Stimulated activated CD4-positive, alpha-beta T cell treated with anti-CD3 and anti-CD28 coated beads, Interleukin-1b, Interleukin-23, amount 100 ng/mL, for 4 hours (primary cell): Measurements from ENCODE around the gene TLR7.

ENCODE experiments used
- DNase-seq, 2 donors: peaks; one replicate each; pipeline ENCODE4 v3.0.0-alpha.2; 2020; ENCODE audit warnings: low read depth in 2 of 2

The TLR7 gene

GRCh38 chrX:12866451-12867377, at the start of gene TLR7:
TSS of gene TLR7 (plus strand) at chrX:12867072. CDS start at chrX:12867579, 507 bp downstream.
- no peak for DNase-seq

- DNase-seq, result no peak
Measured at GRCh38 chrX:12817528-12817927, 49.3 kb upstream of the TLR7 start.

GRCh38 chrX:12819222-12819621, 47.6 kb upstream of the TLR7 start:
- no peak for DNase-seq

- no peak for DNase-seq
Measured at GRCh38 chrX:12820737-12821136, 46.1 kb upstream of the TLR7 start.

GRCh38 chrX:12824944-12825343, 41.9 kb upstream of the TLR7 start:
- DNase-seq, result no peak

- no peak for DNase-seq
Measured at GRCh38 chrX:12825801-12826200, 41.1 kb upstream of the TLR7 start.

GRCh38 chrX:12843061-12843667, 23.7 kb upstream of the TLR7 start:
- no peak for DNase-seq

- no peak for DNase-seq
Measured at GRCh38 chrX:12843668-12844279, 23.1 kb upstream of the TLR7 start.

GRCh38 chrX:12844319-12844718, 22.6 kb upstream of the TLR7 start:
- no peak for DNase-seq

- DNase-seq, result no peak
Measured at GRCh38 chrX:12865359-12865758, 1.5 kb upstream of the TLR7 start.

- no peak for DNase-seq
Measured at GRCh38 chrX:12867685-12868084, 813 bp downstream of the TLR7 start.

- DNase-seq, result no peak
Measured at GRCh38 chrX:12868747-12869146, 1.9 kb downstream of the TLR7 start.

GRCh38 chrX:12871257-12871656, 4.4 kb downstream of the TLR7 start:
- no peak for DNase-seq

- no peak for DNase-seq
Measured at GRCh38 chrX:12872741-12873140, 5.9 kb downstream of the TLR7 start.

- DNase-seq, result no peak
Measured at GRCh38 chrX:12874581-12874980, 7.7 kb downstream of the TLR7 start.

GRCh38 chrX:12877386-12877785, 10.5 kb downstream of the TLR7 start:
- no peak for DNase-seq

- no peak for DNase-seq
Measured at GRCh38 chrX:12878536-12878935, 11.7 kb downstream of the TLR7 start.

GRCh38 chrX:12881914-12882313, 15.0 kb downstream of the TLR7 start:
- no peak for DNase-seq

- DNase-seq, result no peak
Measured at GRCh38 chrX:12885508-12885907, 18.6 kb downstream of the TLR7 start.

GRCh38 chrX:12886545-12886944, 19.7 kb downstream of the TLR7 start:
- DNase-seq, result no peak

- DNase-seq, result no peak
Measured at GRCh38 chrX:12887141-12887540, 20.3 kb downstream of the TLR7 start.

GRCh38 chrX:12887767-12888166, 20.9 kb downstream of the TLR7 start:
- DNase-seq, result no peak

- no peak for DNase-seq
Measured at GRCh38 chrX:12890467-12890866, 23.6 kb downstream of the TLR7 start.
